HG02870 (cell line): ENCODE data around the gene PDXDC1.
"Not testable (repeated sequence)": the region's sequence is repeated elsewhere in the genome, so short reads cannot be mapped to it uniquely, and the experiment has no call there.

ENCODE experiments used
- ATAC-seq: cut with Tn5 transposase; IDR thresholded peaks from one replicate; pipeline ENCODE4 v1.9.1; 2021; ENCODE audit warnings: mild to moderate bottlenecking, moderate library complexity; ENCODE audit not compliant: unreplicated experiment

PDXDC1 gene

DNA sequence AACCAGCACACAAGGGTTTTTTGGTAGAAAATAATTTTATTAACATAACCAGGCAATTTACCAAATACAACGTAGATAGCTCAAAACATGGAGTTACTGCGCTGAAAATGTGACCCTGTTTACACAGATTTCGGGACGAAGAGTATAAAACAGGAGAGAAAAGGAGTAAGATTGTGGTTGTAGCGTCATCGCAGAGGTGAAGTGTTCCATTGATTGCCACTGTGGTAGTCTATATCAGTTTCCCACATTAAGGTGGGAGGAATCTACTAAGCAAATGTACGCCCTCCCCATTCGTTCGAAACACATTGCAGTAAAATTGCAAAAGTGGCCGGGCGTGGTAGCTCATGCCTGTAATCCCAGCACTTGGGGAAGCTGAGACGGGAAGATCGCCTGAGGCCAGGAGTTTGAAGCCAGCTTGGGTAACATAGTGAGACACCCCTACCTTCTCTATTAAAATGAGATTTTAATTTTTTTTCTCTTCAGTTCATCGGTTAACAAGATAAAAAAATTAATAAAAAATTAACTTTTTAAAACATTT, 972 bp upstream of the PDXDC1 start:
- not testable (repeated sequence) for ATAC-seq

DNA sequence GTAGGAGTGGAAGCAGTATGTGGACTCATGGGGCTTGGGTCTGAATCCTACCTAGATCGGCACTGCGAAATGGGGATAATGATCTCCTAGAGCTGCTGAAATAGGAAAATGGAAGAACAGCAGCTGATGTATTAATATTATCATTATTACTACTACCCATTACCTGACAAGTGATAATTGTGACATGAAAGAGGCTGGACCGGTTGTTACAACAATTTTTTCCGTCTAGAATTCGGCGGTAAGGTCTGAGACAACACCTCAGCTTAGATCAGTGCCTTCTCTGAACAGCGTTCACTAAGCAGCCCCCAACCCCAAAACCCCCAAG, 533 bp upstream of the PDXDC1 start:
- not testable (repeated sequence) for ATAC-seq

DNA sequence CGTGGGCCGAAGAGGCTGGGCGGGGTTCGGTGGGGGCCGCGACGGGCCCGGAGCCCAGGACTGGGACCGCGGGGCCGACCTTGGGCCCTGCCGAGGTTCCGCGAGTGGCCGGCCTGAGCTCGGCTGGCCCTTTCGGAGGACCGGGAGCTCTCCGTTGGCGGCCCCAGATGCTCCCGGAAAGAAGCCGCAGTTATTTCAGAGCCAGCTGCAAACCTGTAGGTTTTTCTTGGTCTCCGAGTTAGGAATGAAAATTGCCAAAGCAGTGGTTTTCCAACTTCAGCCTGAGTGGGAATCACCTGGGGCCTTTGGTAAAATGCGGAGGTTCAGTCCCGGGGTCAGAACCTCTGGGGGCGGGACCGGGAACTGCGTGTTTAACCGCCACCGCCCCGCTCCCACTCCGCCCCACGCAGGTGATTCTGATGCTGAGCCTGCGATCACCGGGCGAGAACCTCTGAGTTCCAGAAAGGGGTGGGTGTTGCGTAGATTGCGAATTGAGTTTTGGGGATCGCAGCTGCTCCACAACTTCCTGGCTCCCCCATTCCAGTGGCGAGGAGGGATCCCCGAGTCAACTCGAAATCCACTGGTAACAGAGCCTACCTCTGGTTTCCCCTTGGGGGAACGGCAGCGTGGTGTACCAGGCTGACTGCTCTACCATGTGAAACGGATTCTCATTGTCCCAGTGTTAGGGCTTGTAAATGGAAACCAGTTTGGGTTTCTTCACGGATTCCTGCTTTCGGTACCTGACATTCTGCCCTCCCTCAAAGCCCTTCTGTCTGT, 780 bp downstream of the PDXDC1 start:
- not testable (repeated sequence) for ATAC-seq

DNA sequence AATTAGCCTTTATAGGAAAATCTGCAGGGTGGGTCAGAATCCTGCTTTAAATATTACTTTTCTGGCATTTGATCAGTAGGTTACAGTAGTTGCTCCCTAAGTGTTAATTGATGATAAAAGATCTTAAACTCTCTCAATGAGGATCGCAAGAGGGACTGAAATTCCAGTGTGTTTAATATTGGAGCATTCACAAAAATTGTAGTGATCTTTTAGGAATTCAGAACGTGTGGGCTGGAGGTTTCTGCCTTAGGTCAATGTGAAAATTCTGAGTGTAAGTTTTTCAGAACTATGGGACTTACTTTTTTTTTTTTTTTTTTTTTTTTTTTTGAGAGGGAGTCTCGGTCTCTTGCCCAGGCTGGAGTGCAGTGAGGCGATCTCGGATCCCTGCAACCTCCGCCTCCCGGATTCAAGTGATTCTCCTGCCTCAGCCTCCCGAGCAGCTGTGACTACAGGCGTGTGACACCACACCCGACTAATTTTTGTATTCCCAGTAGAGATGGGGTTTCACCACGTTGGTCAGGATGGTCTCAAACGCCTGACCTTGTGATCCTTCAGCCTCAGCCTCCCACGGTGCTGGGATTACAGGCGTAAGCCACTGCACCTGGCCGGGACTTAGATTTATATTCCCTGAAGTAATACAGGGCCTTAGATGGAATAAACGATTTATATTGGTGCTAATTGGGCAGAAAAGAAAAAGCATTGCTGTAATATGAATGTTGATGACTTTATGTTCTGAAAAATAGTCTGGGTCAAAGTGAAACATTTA, 2.3 kb downstream of the PDXDC1 start:
- not testable (repeated sequence) for ATAC-seq

DNA sequence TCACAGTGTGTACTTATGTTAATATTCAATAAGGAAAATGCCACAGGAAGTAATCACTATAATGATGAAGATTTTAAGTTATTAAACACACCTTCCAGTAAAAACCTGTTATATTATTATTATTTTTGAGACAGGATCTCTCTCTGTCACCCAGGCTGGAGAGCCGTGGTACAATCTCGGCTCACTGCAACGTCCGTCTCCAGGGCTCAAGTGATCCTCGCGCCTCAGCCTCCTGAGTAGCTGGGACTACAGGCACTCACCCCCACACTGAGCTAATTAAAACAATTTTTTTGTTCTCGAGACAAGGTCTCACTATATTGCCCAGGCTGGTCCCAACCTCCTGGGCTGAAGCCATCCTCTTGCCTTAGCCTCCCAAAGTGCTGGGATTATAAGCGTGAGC, 3.5 kb downstream of the PDXDC1 start:
- ATAC-seq: not testable (repeated sequence)

DNA sequence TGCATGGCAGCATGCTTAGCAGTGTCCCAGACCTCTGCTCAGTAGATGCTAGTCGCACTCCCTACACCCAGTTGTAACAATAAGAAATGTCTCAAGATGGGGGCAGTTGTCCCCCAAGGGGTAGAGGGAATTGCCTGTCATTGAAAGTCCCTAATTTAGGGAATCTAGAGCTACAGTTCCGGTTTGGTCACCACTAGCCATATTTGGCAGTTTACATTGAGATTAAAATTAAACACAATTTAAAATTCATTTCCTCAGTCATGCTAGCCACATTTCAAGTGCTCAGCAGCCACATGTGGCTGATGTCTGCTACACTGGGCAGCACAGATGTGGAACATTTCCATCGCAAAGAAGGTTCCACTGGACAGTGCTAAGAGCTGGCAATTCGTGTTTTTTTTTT, 4.1 kb downstream of the PDXDC1 start:
- ATAC-seq: not testable (repeated sequence)

DNA sequence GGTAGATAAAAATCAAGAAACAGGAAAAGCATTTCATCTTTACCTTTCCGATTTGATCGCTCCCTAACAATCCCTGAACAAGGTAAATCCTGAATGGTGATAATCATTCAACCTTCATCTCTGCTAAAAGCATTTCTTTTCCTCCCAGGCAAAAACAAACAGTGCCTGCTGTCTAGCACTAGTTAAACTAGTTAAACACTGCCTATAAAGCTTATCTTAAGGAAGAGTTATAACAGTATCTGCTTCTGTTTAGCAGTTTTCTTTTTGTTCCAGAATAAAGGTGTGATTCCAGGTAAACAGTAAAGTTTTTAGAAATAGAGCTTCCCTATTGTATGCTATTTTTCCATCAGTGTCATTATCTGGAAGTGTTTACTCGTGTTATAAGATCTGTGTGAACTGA, 6.4 kb downstream of the PDXDC1 start:
- not testable (repeated sequence) for ATAC-seq

DNA sequence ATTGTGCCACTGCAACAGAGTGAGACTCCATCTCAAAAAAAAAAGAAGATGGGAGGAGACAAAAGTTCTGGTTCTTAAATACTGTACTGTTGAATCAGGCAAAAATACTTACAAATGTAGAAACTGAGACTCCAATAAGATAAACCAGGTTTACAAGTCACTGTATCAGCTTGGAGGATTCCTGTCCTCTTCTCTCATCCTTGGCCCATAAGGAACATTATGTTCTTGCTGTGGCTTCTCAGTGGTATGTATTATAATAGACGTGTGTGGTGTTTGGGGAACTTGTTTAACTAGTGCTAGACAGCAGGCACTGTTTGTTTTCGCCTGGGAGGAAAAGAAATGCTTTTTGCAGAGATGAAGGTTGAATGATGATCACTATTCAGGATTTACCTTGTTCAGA, 7.7 kb downstream of the PDXDC1 start:
- ATAC-seq: not testable (repeated sequence)

DNA sequence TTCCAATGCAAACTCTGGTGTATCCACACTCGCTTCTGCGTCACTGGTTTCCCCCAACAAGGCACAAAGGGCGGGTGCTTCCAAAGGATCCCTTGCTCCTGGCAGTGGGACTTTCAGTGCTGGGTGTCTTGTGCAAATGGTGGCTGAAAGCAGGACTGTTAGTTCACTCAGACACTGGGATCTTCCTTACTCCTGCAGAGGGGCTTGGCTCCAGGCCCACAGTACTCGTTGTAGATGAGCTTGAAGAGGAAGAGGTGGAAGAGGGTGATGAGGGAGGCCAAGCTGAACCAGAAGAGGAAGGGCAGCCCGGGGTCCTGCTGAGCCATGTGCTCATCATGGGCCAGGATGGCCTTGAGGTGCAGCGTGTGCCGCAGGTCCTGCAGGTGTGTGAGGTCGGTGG, 13.3 kb downstream of the PDXDC1 start:
- ATAC-seq: not testable (repeated sequence)

DNA sequence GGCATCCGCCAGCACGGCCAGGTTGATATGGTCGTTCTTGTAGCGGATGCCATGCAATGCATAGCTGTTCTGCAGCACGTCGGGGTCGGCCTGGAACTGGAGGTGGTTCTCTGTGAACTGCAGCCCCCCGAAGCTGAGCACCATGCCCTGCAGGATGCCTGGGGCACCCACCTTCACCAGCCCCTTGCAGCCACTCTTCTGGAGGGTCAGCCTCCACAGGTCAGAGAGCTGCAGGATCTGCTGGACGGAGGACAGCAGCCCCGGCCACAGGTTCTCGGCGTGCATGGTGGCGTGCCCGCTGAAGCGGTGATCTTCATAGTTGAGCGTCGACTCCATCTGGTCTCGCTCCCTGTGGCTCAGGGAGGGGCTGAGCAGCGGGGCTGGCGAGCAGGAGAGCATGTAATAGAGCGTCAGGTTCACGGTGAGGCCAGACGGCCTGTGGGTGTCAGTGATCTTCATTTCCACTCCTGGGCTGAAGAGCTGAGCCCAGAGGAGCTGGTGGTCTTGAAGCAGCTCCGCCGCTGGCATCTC, 13.9 kb downstream of the PDXDC1 start:
- not testable (repeated sequence) for ATAC-seq

DNA sequence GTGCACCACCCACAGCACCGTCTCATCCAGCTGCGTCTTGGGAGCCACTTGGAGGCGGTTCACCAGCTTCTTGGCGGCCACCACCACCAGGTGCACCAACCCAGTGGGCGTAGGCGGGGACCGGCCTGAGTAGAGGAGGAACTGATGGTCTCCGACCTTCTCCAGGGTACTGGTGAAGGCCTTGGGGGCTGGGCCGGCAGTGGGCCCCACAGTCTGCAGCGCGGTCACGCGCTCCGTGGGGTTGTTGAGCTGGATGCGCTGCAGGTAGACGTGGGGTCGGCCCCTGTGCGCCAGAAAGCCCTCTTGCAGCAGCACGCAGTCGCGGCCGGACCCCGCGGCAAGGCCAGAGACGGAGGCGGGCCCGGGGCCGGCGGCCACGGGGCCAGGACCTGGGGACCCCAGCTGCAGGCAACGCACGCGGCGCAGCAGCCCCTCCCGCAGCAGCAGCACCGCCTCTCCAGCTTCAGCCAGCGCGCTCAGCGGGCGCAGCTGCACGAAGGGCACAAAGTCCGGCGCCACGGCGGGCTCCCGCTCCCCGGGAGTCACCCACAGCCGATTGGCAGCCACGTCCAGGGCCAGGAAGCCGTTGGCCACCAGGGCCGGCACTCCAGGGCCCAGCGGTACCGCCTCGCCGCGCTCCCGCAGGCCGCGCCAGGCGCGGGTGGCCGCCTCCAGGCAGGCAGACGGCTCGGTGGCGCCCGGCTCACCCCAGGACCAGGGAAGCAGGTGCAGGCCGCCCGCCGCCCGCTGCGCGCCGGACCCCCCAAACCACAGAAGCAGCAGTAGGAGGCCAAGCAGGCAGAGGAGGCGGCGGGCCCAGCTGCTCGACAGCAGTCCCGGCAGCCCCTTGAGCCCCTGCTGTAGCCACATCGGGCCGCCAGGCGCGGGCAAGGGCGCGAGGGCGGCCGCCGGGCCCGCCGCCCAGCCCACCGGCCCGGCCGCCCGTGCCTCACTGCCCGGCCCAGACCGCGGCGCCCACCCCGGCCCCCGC, 14.8 kb downstream of the PDXDC1 start:
- not testable (repeated sequence) for ATAC-seq

DNA sequence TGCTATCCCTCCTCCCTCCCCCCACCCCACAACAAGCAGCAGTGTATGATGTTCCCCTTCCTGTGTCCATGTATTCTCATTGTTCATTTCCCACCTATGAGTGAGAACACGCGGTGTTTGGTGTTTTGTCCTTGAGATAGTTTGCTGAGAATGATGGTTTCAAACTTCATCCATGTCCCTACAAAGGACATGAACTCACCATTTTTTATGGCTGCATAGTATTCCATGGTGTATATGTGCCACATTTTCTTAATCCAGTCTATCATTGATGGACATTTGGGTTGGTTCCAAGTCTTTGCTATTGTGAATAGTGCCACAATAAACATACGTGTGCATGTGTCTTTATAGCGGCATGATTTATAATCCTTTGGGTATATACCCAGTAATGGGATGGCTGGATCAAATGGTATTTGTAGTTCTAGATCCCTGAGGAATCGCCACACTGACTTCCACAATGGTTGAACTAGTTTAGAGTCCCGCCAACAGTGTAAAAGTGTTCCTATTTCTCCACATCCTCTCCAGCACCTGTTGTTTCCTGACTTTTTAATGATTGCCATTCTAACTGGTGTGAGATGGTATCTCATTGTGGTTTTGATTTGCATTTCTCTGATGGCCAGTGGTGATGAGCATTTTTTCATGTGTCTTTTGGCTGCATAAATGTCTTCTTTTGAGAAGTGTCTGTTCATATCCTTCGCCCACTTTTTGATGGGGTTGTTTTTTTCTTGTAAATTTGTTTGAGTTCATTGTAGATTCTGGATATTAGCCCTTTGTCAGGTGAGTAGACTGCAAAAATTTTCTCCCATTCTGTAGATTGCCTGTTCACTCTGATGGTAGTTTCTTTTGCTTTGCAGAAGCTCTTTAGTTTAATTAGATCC, 18.7 kb downstream of the PDXDC1 start:
- not testable (repeated sequence) for ATAC-seq

DNA sequence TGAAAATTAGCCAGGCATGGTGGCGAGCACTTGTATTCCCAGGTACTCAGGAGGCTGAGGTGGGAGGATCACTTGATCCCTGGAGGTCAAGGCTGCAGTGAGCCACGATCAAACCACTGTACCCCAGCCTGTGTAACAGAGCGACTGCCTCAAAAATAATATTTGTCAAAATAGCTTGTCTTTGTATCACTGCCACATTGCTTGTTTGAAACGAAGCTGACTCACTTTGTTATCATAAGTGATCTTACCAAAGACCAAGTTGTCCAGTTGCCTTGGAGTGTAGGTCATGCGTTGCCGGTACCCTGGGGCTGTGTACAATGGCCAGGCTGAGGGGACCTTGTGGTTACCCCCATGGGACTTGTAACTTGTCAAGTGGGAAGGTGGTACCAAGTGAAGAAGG, 21.9 kb downstream of the PDXDC1 start:
- ATAC-seq: not testable (repeated sequence)

DNA sequence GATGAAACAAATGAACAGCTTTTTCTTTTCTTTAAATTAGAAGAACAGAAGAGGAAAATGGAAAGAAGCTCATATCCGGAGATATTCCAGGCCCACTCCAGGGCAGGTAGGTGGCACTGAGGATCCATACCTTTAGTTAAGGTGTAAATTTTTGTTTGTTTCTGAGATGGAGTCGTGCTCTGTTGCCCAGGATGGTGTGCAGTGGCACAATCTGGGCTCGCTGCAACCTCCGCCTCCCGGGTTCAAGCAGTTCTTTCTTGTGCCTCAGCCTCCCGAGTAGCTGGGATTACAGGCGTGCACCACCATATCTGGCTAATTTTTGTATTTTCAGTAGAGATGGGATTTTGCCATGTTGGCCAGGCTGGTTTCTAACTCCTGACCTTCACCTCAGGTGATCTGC, 23.5 kb downstream of the PDXDC1 start:
- ATAC-seq: not testable (repeated sequence)

DNA sequence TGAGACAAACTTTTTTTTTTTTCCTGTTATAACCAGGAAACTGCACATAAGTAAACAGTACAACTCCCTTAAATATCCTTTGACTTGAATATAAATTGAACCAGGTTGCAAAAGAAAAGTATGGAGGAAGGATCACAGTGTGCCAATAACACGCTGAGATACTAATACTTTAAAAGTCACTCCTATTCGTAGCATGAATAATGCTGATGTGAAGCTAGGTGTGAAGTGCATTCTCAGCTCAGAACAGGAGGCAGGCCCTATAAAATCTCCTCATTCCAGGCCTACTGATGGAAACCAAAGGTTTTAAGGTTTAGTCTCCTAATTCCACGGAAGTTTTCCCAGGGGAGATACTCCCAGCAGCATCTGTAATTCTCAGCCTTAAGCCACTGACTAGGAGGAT, 25.0 kb downstream of the PDXDC1 start:
- ATAC-seq: not testable (repeated sequence)

DNA sequence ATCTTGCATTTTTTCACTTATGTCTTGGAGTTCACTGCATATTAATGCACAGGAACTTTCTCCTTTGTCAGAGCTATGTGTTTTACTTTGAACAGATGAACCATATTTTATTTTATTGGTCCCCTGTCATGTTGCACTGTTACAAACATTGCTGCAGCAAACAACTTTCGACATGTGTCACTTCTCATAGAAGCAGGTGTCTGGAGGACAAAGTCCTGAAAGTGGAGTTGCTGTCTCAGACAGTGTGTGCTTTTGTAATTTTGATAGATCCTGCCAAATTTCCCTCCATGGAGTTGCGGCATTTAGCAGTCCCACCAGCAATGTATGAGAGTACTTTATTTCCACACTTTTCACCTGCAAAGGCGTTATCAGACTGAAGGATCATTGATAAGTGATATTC, 27.6 kb downstream of the PDXDC1 start:
- not testable (repeated sequence) for ATAC-seq

DNA sequence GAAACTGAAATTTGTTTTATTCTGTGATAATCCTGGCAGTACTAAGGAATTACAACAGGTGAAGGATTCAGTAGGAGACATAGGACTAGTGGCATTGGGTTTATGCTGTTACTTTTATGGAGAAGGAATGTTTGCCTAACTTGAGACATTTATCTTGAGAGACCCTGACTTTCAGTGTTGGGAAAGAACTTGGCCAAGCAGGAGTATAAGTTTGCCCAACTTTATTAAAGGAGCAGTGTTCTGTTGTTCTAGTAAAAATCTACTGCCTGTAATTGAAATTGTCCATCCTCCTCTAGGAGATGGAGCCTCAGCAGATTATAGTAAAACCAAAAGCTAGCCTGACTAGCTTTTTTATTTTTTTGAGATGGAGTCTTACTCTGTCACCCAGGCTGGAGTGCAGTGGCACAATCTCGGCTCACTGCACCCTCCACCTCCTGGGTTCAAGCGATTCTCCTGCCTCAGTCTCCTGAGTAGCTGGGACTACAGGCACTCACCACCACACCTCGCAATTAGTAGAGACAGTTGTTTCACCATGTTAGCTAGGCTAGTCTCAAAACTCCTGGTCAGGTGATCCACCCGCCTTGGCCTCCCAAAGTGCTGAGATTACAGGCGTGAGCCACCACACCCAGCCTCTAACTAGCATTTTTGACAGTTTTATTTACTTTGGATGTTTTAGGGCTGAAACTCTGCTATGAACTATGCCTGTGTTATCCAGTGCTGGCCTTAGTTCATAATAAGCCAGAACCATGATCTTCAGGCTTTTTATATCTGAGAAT, 30.7 kb downstream of the PDXDC1 start:
- not testable (repeated sequence) for ATAC-seq

DNA sequence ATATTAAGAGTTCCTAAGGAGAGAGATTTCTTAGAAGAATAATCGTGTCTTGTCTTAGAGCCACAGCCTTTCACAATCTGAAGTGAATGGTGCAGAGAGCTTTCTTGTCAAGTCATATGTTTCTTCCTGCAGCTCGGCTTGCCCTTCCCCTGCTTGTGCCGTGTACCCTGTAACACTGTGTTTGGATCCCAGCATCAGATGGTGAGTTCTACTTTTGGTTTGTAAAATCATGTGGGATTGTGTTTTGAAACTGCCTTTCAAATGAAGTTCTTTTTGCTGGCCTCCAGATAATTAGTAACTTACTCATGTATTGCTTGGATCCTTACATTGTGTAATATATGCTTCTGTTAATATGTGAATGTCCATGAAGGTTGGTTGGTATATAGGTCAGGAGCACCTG, 33.8 kb downstream of the PDXDC1 start:
- ATAC-seq: not testable (repeated sequence)

DNA sequence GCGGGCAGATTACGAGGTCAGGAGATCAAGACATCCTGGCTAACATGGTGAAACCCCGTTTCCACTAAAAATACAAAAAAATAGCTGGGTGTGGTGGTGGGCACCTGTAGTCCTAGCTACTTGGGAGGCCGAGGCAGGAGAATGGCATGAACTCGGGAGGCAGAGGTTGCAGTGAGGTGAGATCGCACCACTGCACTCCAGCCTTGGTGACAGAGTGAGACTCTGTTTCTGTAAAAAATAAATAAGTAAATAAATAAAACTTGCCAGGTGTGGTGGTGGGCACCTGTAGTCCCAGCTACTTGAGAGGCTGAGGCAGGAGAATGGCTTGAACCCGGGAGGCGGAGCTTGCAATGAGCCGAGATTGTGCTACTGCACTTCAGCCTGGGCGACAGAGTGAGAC, 38.1 kb downstream of the PDXDC1 start:
- ATAC-seq: not testable (repeated sequence)
